Femur (tissue), 1 donor: ENCODE measurements around the gene FOXJ1.

Source experiments
- DNase-seq: peaks from one replicate; pipeline ENCODE4 v3.0.0-alpha.2; 2017

FOXJ1 gene

GRCh38 chr17:76159157-76159556 lies 18.1 kb upstream of the FOXJ1 start:
- DNase-seq = no peak

- no peak for DNase-seq
These were observed 16.7 kb upstream of the FOXJ1 start for GRCh38 chr17:76157759-76158158.

GRCh38 chr17:76156662-76156991 lies 15.6 kb upstream of the FOXJ1 start:
- no peak for DNase-seq

GRCh38 chr17:76155988-76156661 lies 15.1 kb upstream of the FOXJ1 start:
- DNase-seq = no peak

GRCh38 chr17:76154936-76155845 lies 14.1 kb upstream of the FOXJ1 start:
- no peak for DNase-seq

- DNase-seq = no peak
These were observed 13.2 kb upstream of the FOXJ1 start for GRCh38 chr17:76154292-76154691.

GRCh38 chr17:76153640-76154039 lies 12.6 kb upstream of the FOXJ1 start:
- DNase-seq = no peak

GRCh38 chr17:76153202-76153601 lies 12.2 kb upstream of the FOXJ1 start:
- DNase-seq = no peak

- DNase-seq = no peak
These were observed 11.5 kb upstream of the FOXJ1 start for GRCh38 chr17:76152591-76152990.

- no peak for DNase-seq
These were observed 10.9 kb upstream of the FOXJ1 start for GRCh38 chr17:76151896-76152454.

- DNase-seq = peak; percentile 64
These were observed 9.9 kb upstream of the FOXJ1 start for GRCh38 chr17:76150712-76151622.

- DNase-seq = no peak
These were observed 8.2 kb upstream of the FOXJ1 start for GRCh38 chr17:76149214-76149613.

- no peak for DNase-seq
These were observed 6.9 kb upstream of the FOXJ1 start for GRCh38 chr17:76148015-76148326.

GRCh38 chr17:76147211-76148014 lies 6.4 kb upstream of the FOXJ1 start:
- DNase-seq = no peak

- DNase-seq = no peak
These were observed 5.2 kb upstream of the FOXJ1 start for GRCh38 chr17:76146053-76146851.

GRCh38 chr17:76145231-76146052 lies 4.4 kb upstream of the FOXJ1 start:
- DNase-seq = no peak

GRCh38 chr17:76142585-76143041 lies 1.6 kb upstream of the FOXJ1 start:
- no peak for DNase-seq

GRCh38 chr17:76142039-76142584 lies 1.1 kb upstream of the FOXJ1 start:
- DNase-seq = no peak

- DNase-seq = no peak
These were observed 309 bp downstream of the FOXJ1 start for GRCh38 chr17:76140661-76141211.
